Mesangial cell (primary cell): ENCODE data around the gene ULBP1. TPM values are rescaled to one million over a fixed set of nuclear protein-coding genes. Genes with fewer than 3 reads are reported as not detected.

Experiments used
- total RNA-seq: library from RNA; depleted of rRNA; stranded (reverse); fragments of >200 nt; gene quantifications from 2 replicates; pipeline ENCODE4 v1.2.3, GENCODE V29; 2015

Gene ULBP1
- 0.81 and 2.8 TPM in 2 replicates for total RNA-seq

GRCh38 chr6:149963462-149964307 is at the start of gene ULBP1:
ULBP1 (plus strand) TSS chr6:149963943; CDS start chr6:149964050, 107 bp downstream.

GRCh38 chr6:149922642-149923326 is 41.0 kb upstream of the ULBP1 start, which contains the start of gene RAET1G:
RAET1G (minus strand) TSS chr6:149923121; CDS start chr6:149923010, 111 bp downstream.

GRCh38 chr6:149941583-149942460 is 21.9 kb upstream of the ULBP1 start, which contains the start of gene ULBP2:
ULBP2 (plus strand) TSS chr6:149942014; CDS start chr6:149942073, 59 bp downstream.

Other genes with a start within 250 kb of the ULBP1 start
- gene LATS1, start 245.8 kb upstream of the ULBP1 start, total RNA-seq: 10.6 and 19.4 TPM in 2 replicates
- gene NUP43, start 217.4 kb upstream of the ULBP1 start, total RNA-seq: 17.0 and 31.4 TPM in 2 replicates
- gene PCMT1, start 214.2 kb upstream of the ULBP1 start, total RNA-seq: 64.4 and 129 TPM in 2 replicates
- gene LRP11, start 99.6 kb upstream of the ULBP1 start, total RNA-seq: 27.8 and 28.0 TPM in 2 replicates
- not detected in 2 replicates for gene RAET1E, start 65.8 kb upstream of the ULBP1 start, total RNA-seq
- 0.25 TPM in 1 of 2 replicates, not detected in the other for gene RAET1G, start 40.8 kb upstream of the ULBP1 start, total RNA-seq
- 2.8 and 6.4 TPM in 2 replicates for gene ULBP2, start 21.9 kb upstream of the ULBP1 start, total RNA-seq
- gene RAET1L, start 61.6 kb downstream of the ULBP1 start, total RNA-seq: 0.25 and 0.65 TPM in 2 replicates
- 14.7 and 17.2 TPM in 2 replicates for gene ULBP3, start 105.2 kb downstream of the ULBP1 start, total RNA-seq
- gene PPP1R14C, start 179.1 kb downstream of the ULBP1 start, total RNA-seq: 11.9 and 12.4 TPM in 2 replicates